ENCODE results near the gene PDE2A. TPM values are rescaled to one million over a fixed set of nuclear protein-coding genes. Genes with fewer than 3 reads are reported as not detected.

Gene PDE2A
- total and polyA plus RNA-seq, 2 experiments from 2014 or later = 0.60 to 2.2 TPM

DNA sequence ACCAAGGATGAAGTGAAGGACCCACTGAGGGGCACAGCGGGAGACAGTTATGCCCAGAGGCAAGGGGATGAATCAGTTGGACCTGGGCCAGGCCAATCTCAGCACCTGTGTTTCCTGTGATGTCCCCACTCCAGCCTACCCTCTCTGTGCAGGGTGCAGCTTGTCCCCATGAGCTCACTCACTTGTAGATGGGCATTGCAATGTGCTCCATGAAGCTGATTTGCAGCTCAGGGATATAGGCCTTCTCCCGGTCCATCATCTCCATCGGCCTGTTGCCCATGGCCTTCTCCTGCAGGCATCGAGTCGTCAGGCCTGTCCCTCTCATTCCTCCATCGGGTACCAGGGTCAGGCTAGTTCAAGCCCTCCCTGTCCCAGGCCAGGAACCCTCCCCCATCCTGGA, 96.2 kb downstream of the PDE2A start:
- Histone ChIP-seq H3K27ac (no peak overlapping the region), H3K9me2 (replicated peaks; ENCODE audit: insufficient read depth) (no peaks in the 10 kb centered on the region), H3K36me3 (replicated peaks; ENCODE audit: insufficient read depth, low read depth) (no peaks in the 10 kb centered on the region), H3K4me1 (ENCODE audit: insufficient read depth) (peaks cover 3% of the 10 kb centered on the region), H3K79me2 (no peaks in the 10 kb centered on the region), H3K27me3 (peaks cover 4% of the 10 kb centered on the region), H4K20me1 (ENCODE audit: insufficient read depth, poor library complexity, severe bottlenecking) (no peaks in the 10 kb centered on the region), H3K9me3 (ENCODE audit: low read depth) (no peaks in the 10 kb centered on the region), H2AFZ (no peak overlapping the region), H3K4me3 (no peak overlapping the region), H3K4me2 (no peak overlapping the region)
- TF ChIP-seq EZH2phosphoT487 (IDR thresholded peaks at IDR 0.05; ENCODE audit: low read depth, severe bottlenecking, unreplicated experiment) (no peak), EZH2 (IDR thresholded peaks at IDR 0.05; ENCODE audit: borderline replicate concordance) (no peak)
- TF ChIP-seq, protein P1, sequence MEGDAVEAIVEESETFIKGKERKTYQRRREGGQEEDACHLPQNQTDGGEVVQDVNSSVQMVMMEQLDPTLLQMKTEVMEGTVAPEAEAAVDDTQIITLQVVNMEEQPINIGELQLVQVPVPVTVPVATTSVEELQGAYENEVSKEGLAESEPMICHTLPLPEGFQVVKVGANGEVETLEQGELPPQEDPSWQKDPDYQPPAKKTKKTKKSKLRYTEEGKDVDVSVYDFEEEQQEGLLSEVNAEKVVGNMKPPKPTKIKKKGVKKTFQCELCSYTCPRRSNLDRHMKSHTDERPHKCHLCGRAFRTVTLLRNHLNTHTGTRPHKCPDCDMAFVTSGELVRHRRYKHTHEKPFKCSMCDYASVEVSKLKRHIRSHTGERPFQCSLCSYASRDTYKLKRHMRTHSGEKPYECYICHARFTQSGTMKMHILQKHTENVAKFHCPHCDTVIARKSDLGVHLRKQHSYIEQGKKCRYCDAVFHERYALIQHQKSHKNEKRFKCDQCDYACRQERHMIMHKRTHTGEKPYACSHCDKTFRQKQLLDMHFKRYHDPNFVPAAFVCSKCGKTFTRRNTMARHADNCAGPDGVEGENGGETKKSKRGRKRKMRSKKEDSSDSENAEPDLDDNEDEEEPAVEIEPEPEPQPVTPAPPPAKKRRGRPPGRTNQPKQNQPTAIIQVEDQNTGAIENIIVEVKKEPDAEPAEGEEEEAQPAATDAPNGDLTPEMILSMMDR (IDR thresholded peaks at IDR 0.05; ENCODE audit: poor library complexity) = no peak
- DNase-seq (ENCODE audit: low spot score) = no peak
- WGBS (ENCODE audit: low lambda C conversion rate, missing lambda C conversion rate) = over 99% methylated on average over 6 of the region's 6 CpGs

DNA sequence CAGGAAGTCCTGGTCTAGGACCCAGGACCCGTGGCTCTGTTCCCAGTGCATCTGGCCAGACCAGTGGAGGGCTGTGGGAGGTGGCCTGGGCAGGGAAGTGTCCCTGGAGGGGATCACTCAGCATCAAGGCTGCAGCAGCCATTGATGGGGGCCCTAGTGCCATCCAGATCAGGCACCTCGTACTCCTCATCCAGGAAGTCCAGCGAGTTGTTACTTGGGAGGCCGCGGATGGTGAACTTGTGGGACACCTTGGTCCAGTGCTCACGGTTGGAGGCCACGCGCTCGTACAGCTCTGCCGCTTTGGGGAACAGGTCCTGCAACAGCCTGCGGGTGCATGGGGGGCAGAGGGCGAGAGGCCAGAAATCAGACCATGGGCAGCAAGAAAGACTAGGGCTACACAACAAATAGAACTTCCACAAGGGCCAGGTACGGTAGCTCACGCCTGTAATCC, 96.9 kb downstream of the PDE2A start:
- TF ChIP-seq EZH2 (IDR thresholded peaks at IDR 0.05; ENCODE audit: borderline replicate concordance) (no peak), EZH2phosphoT487 (IDR thresholded peaks at IDR 0.05; ENCODE audit: low read depth, severe bottlenecking, unreplicated experiment) (no peak)
- TF ChIP-seq, protein P1 (IDR thresholded peaks at IDR 0.05; ENCODE audit: poor library complexity) = no peak
- DNase-seq (ENCODE audit: low spot score) = no peak
- Histone ChIP-seq H2AFZ (no peak overlapping the region), H3K36me3 (replicated peaks; ENCODE audit: insufficient read depth, low read depth) (no peaks in the 10 kb centered on the region), H3K9me2 (replicated peaks; ENCODE audit: insufficient read depth) (no peaks in the 10 kb centered on the region), H4K20me1 (ENCODE audit: insufficient read depth, poor library complexity, severe bottlenecking) (no peaks in the 10 kb centered on the region), H3K27me3 (no peaks in the 10 kb centered on the region), H3K4me2 (no peak overlapping the region), H3K4me1 (ENCODE audit: insufficient read depth) (peaks cover 6% of the 10 kb centered on the region), H3K27ac (no peak overlapping the region), H3K9me3 (ENCODE audit: low read depth) (no peaks in the 10 kb centered on the region), H3K79me2 (no peaks in the 10 kb centered on the region), H3K4me3 (no peak overlapping the region)
- 91% methylated on average over 14 of the region's 14 CpGs for WGBS (ENCODE audit: low lambda C conversion rate, missing lambda C conversion rate)

DNA sequence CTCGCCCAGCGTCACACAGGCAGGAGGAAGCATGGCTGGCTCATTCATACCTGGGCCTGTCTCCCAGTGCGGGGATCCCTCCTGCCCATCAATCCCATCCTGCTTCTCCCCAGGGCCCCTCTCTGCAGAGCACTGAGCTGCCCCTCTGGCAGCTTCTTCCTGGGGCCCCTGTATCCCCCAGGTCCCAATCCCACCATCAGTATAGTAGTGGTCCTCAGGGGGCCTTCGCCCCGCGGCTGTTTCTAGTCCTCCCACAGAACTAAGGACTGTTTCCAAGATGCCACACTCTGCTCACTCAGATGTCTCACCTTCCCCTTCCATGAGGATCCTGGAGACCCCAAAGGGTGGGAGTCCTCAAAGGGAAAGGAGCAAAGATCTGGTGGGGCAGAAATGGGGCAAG, 97.6 kb downstream of the PDE2A start:
- Histone ChIP-seq H3K9me3 (ENCODE audit: low read depth) (no peaks in the 10 kb centered on the region), H4K20me1 (ENCODE audit: insufficient read depth, poor library complexity, severe bottlenecking) (no peaks in the 10 kb centered on the region)
- 97% methylated on average over 6 of the region's 6 CpGs for WGBS (ENCODE audit: low lambda C conversion rate, missing lambda C conversion rate)

More for the DNA sequence above, 97.6 kb downstream of the PDE2A start:
- Histone ChIP-seq H3K27ac (no peak overlapping the region), H3K4me3 (no peak overlapping the region), H3K4me1 (ENCODE audit: insufficient read depth) (peaks cover 6% of the 10 kb centered on the region), H2AFZ (no peak overlapping the region), H3K4me2 (no peak overlapping the region), H3K79me2 (no peaks in the 10 kb centered on the region), H3K27me3 (no peaks in the 10 kb centered on the region), H3K9me2 (replicated peaks; ENCODE audit: insufficient read depth) (no peaks in the 10 kb centered on the region), H3K36me3 (replicated peaks; ENCODE audit: insufficient read depth, low read depth) (no peaks in the 10 kb centered on the region)
- TF ChIP-seq EZH2phosphoT487 (IDR thresholded peaks at IDR 0.05; ENCODE audit: low read depth, severe bottlenecking, unreplicated experiment) (no peak), EZH2 (IDR thresholded peaks at IDR 0.05; ENCODE audit: borderline replicate concordance) (no peak)
- TF ChIP-seq, protein P1 (IDR thresholded peaks at IDR 0.05; ENCODE audit: poor library complexity) = no peak
- DNase-seq (ENCODE audit: low spot score) = no peak
